B cell (primary cell): ENCODE measurements around the gene FILIP1. TPM values are rescaled to one million over a fixed set of nuclear protein-coding genes. Genes with fewer than 3 reads are reported as not detected.

Source experiments
- ATAC-seq: fragments of 200-7000 bp; cut with Tn5 transposase; one replicate; pipeline ENCODE4 v1.10.0; 2021; ENCODE audit warnings: low read depth, mild to moderate bottlenecking, moderate number of reproducible peaks, moderate library complexity
- CTCF ChIA-PET: fragments of 350-600 bp; sonication (Branson Sonifier 250); formaldehyde crosslinking; loops from one replicate; lab custom pipeline; 2021; ENCODE audit warnings: antibody characterized with exemption, inconsistent platforms; lab: Charles Lee
- POLR2A ChIA-PET: fragments of 350-600 bp; sonication (Branson Sonifier 250); formaldehyde crosslinking; loops from one replicate; lab custom pipeline; 2021; ENCODE audit warnings: antibody characterized with exemption; lab: Charles Lee
- DNase-seq: peaks from one replicate; pipeline ENCODE4 v3.0.0; 2013
- H2AFZ ChIP-seq: 2 replicates; pipeline ENCODE4 v1.6.1; 2012; ENCODE audit warnings: mild to moderate bottlenecking, low read depth, low read length; ENCODE audit not compliant: insufficient read depth, poor library complexity, severe bottlenecking
- H3K27ac ChIP-seq, 2 donors: 1 replicate in 1 of 2; 2 replicates in 1 of 2; pipeline ENCODE4 v1.5.1; 2012 to 2013; ENCODE audit warnings: low read length in 2 of 2, mild to moderate bottlenecking in 2 of 2, moderate library complexity in 1 of 2
- H3K27me3 ChIP-seq, 4 experiments: fragments of 200-600 bp in 1 of 4; sonication (generic) in 1 of 4; replicated peaks in 1 of 4; 1 replicate in 2 of 4; 2 replicates in 2 of 4; pipeline versions ENCODE4 v1.6.1 to v1.7.0; 2013 to 2016; ENCODE audit warnings: low read length in 3 of 4, mild to moderate bottlenecking in 2 of 4, mixed read lengths in 1 of 4, moderate library complexity in 1 of 4; ENCODE audit not compliant: insufficient read depth in 4 of 4, control insufficient read depth in 3 of 4; ENCODE audit errors: control extremely low read depth in 1 of 4
- H3K36me3 ChIP-seq, 2 experiments: replicated peaks in 1 of 2; 1 replicate in 1 of 2; 2 replicates in 1 of 2; pipeline versions ENCODE4 v1.6.1 to v1.7.1; 2013; ENCODE audit warnings: low read length in 1 of 2; ENCODE audit not compliant: insufficient read depth in 2 of 2, control insufficient read depth in 1 of 2; ENCODE audit errors: control extremely low read depth in 1 of 2, extremely low read depth in 1 of 2
- H3K4me1 ChIP-seq, 2 donors: fragments of 200-600 bp in 1 of 2; sonication (generic) in 1 of 2; 1 replicate in 1 of 2; 2 replicates in 1 of 2; pipeline versions ENCODE4 v1.5.1 to v1.6.1; 2013 to 2017; ENCODE audit warnings: low read length in 2 of 2; ENCODE audit not compliant: control insufficient read depth in 2 of 2, insufficient read depth in 2 of 2
- H3K4me2 ChIP-seq: replicated peaks from 2 replicates; pipeline ENCODE3; 2012; ENCODE audit warnings: mild to moderate bottlenecking, low read depth, low read length; ENCODE audit not compliant: poor library complexity, severe bottlenecking
- H3K4me3 ChIP-seq, 5 experiments: fragments of 200-600 bp in 1 of 5; sonication (generic) in 1 of 5; 1 replicate in 3 of 5; 2 replicates in 2 of 5; pipeline versions ENCODE4 v1.5.1 to v1.7.0; 2011 to 2016; ENCODE audit warnings: low read length in 4 of 5, mild to moderate bottlenecking in 4 of 5, low read depth in 2 of 5, control low read depth in 1 of 5, moderate library complexity in 1 of 5; ENCODE audit not compliant: insufficient read depth in 1 of 5; ENCODE audit errors: control extremely low read depth in 1 of 5, extremely low read depth in 1 of 5
- H3K79me2 ChIP-seq: fragments of 200-600 bp; sonication (generic); one replicate; pipeline ENCODE4 v1.6.0; 2016; ENCODE audit warnings: low read length; ENCODE audit not compliant: control insufficient read depth, insufficient read depth
- H3K9ac ChIP-seq: fragments of 200-600 bp; sonication (generic); 2 replicates; pipeline ENCODE4 v1.6.1; 2017; ENCODE audit warnings: mild to moderate bottlenecking, low read length, moderate library complexity
- H3K9me3 ChIP-seq, 3 donors: one replicate each; pipeline versions ENCODE4 v1.6.1 to v1.7.1; 2013; ENCODE audit warnings: low read length in 2 of 3; ENCODE audit not compliant: control insufficient read depth in 2 of 3, insufficient read depth in 1 of 3; ENCODE audit errors: control extremely low read depth in 1 of 3
- H4K20me1 ChIP-seq: 2 replicates; pipeline ENCODE4 v1.6.0; 2012; ENCODE audit warnings: mild to moderate bottlenecking, low read length; ENCODE audit not compliant: insufficient read depth, control insufficient read depth, poor library complexity, severe bottlenecking
- H3K27ac Mint-ChIP-seq: one replicate; pipeline ENCODE4 v1.8.0; 2021; ENCODE audit warnings: mixed read lengths
- H3K27me3 Mint-ChIP-seq: one replicate; pipeline ENCODE4 v1.8.0; 2021; ENCODE audit warnings: mixed read lengths
- H3K4me1 Mint-ChIP-seq: one replicate; pipeline ENCODE4 v1.8.0; 2021; ENCODE audit warnings: mixed read lengths
- H3K4me3 Mint-ChIP-seq: one replicate; pipeline ENCODE4 v1.8.0; 2021; ENCODE audit warnings: mixed read lengths
- H3K9me3 Mint-ChIP-seq: one replicate; pipeline ENCODE4 v1.8.0; 2022; ENCODE audit warnings: mixed read lengths; ENCODE audit not compliant: insufficient read depth
- CTCF ChIP-seq: fragments of 200-600 bp; IDR thresholded peaks from one replicate; pipeline ENCODE4 v1.8.0; 2022; ENCODE audit warnings: antibody characterized with exemption, mild to moderate bottlenecking
- EZH2 ChIP-seq: IDR thresholded peaks from 2 replicates; pipeline ENCODE4 v1.6.1; 2012; ENCODE audit warnings: borderline replicate concordance, low read depth, mild to moderate bottlenecking, moderate library complexity, low read length; ENCODE audit not compliant: insufficient read depth, poor library complexity, severe bottlenecking
- WGBS: methylation state at CpG from one replicate; pipeline ENCODE4 v1.1.5; 2013; ENCODE audit warnings: missing lambda C conversion rate; ENCODE audit not compliant: insufficient coverage; 5-methylcytosine and 5-hydroxymethylcytosine counted together
- intact Hi-C: fragments of 100-400 bp; cut with micrococcal nuclease; formaldehyde crosslinking; loops from one replicate; pipeline ENCODE4 v1.10.0; 2022
- polyA plus RNA-seq: library from polyadenylated mRNA; depleted of rRNA; stranded (reverse); fragments of >200 nt; gene quantifications from 2 replicates; pipeline ENCODE4 v1.2.3, GENCODE V29; 2012
- total RNA-seq, 2 donors: library from RNA; stranded (reverse); fragments of 120-200 nt in 1 of 2; gene quantifications; 1 replicate in 1 of 2; 2 replicates in 1 of 2; pipeline versions ENCODE4 v1.2.3 to v1.2.4, GENCODE V29; 2013 to 2022

The FILIP1 gene
- total and polyA plus RNA-seq, 2 donors (not counting 1 experiment from before 2014, with no cell fraction given), result not detected

GRCh38 chr6:75423386-75423785 lies 70.2 kb downstream of the FILIP1 start:
- WGBS, result 87% methylated on average over 8 of the region's 8 CpGs
- Mint-ChIP-seq H3K9me3 (no peaks in the 10 kb centered on the region), H3K27me3 (peaks cover 4% of the 10 kb centered on the region), H3K4me3 (no peak overlapping the region), H3K27ac (no peak overlapping the region), H3K4me1 (no peaks in the 10 kb centered on the region)
- intact Hi-C loops, result no loop called here
- Histone ChIP-seq H2AFZ (no peak overlapping the region), H3K27ac (no peak overlapping the region), H3K4me3 (no peak overlapping the region), H3K79me2 (no peaks in the 10 kb centered on the region), H3K27me3 (no peaks in the 10 kb centered on the region), H3K9me3 (no peaks in the 10 kb centered on the region), H3K36me3 (no peaks in the 10 kb centered on the region), H3K4me1 (no peaks in the 10 kb centered on the region), H3K9ac (no peak overlapping the region), H3K4me2 (no peak overlapping the region), H4K20me1 (no peaks in the 10 kb centered on the region)
- CTCF ChIA-PET, result no interaction called here
- ATAC-seq, result no peak
- DNase-seq, result no peak
- POLR2A ChIA-PET, result no interaction called here
- TF ChIP-seq CTCF (no peak), EZH2 (no peak)

- Histone ChIP-seq H3K9ac (no peak overlapping the region), H2AFZ (no peak overlapping the region), H3K27ac (no peak overlapping the region), H3K4me3 (no peak overlapping the region), H3K9me3 (no peaks in the 10 kb centered on the region), H3K36me3 (no peaks in the 10 kb centered on the region), H3K4me2 (no peak overlapping the region), H3K79me2 (no peaks in the 10 kb centered on the region), H3K4me1 (no peaks in the 10 kb centered on the region), H4K20me1 (no peaks in the 10 kb centered on the region), H3K27me3 (no peaks in the 10 kb centered on the region)
- DNase-seq (no peak), ATAC-seq (no peak)
- ChIA-PET CTCF (no interaction called here), POLR2A (no interaction called here)
- TF ChIP-seq CTCF (no peak), EZH2 (no peak)
- Mint-ChIP-seq H3K4me3 (no peak overlapping the region), H3K9me3 (no peaks in the 10 kb centered on the region), H3K27ac (no peak overlapping the region), H3K4me1 (no peaks in the 10 kb centered on the region), H3K27me3 (peaks cover 12% of the 10 kb centered on the region)
- WGBS, result 100% methylated on average over 1 of the region's 1 CpG
- intact Hi-C loops, result no loop called here
These were observed 71.5 kb downstream of the FILIP1 start for GRCh38 chr6:75422024-75422639.
